ENCODE measurements around the gene SLC47A1. TPM values are rescaled to one million over a fixed set of nuclear protein-coding genes. Genes with fewer than 3 reads are reported as not detected.

The SLC47A1 gene
- total and polyA plus RNA-seq, 2 of the 13 experiments (the other 11 are each of a cell fraction or from before 2014, with no cell fraction given) = 42.1 to 67.5 TPM

- 96% methylated on average over 5 of the region's 19 CpGs for WGBS (ENCODE audit: low lambda C conversion rate)
- peaks cover 2 to 37% of the 10 kb centered on the region in 2 experiments; a peak in 3 of 5 replicates for H3K36me3 ChIP-seq (replicated peaks in 1 of 2; ENCODE audit: control insufficient read depth in 1 of 2, insufficient read depth in 2 of 2, low read length in 2 of 2)
- no peak overlapping the region for H3K9ac ChIP-seq (ENCODE audit: insufficient read depth, low read depth, low read length)
- H3K4me2 ChIP-seq (ENCODE audit: low read depth, low read length) = no peak overlapping the region
- no peak overlapping the region for H2AFZ ChIP-seq (ENCODE audit: low read length)
- no peaks in the 10 kb centered on the region for H3K27me3 ChIP-seq (ENCODE audit: control insufficient read depth in 1 of 2, insufficient read depth in 2 of 2, low read length in 2 of 2)
- POLR2A ChIA-PET = interaction anchor here (1.0 kb wide), 1 partner anchor 53 kb away, joined by 3 read pairs; no protein-coding TSS in a partner anchor
- H3K4me3 ChIP-seq (replicated peaks in 1 of 3; ENCODE audit: insufficient read depth in 1 of 3, low read depth in 2 of 3, low read length in 3 of 3) = no peak overlapping the region
- H3K4me1 ChIP-seq (ENCODE audit: insufficient read depth, low read length) = no peaks in the 10 kb centered on the region
- in situ Hi-C loops (cut with HindIII; ENCODE audit: extremely low pct_ligation_motif_present, low pct_unique_long_range_greater_than_20kb) = no loop called here
- H3K9me3 ChIP-seq (ENCODE audit: low read length) = no peaks in the 10 kb centered on the region
- no peak overlapping the region for H3K27ac ChIP-seq (ENCODE audit: extremely low read length, insufficient read depth, low read length)
- no peaks in the 10 kb centered on the region for H4K20me1 ChIP-seq (ENCODE audit: insufficient read depth, low read length)
- no peak; the same call in 2 of the 3 replicates for ATAC-seq
- CTCF ChIA-PET (ENCODE audit: low intra/inter-chr PET ratio, low total read pairs) = no interaction called here
- intact Hi-C loops (cut with micrococcal nuclease; ENCODE audit: unreplicated experiment) = no loop called here
- no peaks in the 10 kb centered on the region for H3K79me2 ChIP-seq (ENCODE audit: insufficient read depth, low read length)
- no peak for DNase-seq (ENCODE audit: low spot score)
- BruUV-seq (replicated peaks) = no TSS peak
- no peak for FAIRE-seq
- TF ChIP-seq AGO2 (optimal IDR thresholded peaks at IDR 0.05; ENCODE audit: low read depth, low read length) (peak; percentile 64), MLLT10 (CRISPR knock-in tag; IDR thresholded peaks at IDR 0.05) (no peak), RBM22 (optimal IDR thresholded peaks at IDR 0.05; ENCODE audit: low read length) (peak; percentile 17), TSC22D2 (CRISPR knock-in tag; IDR thresholded peaks at IDR 0.05; ENCODE audit: borderline replicate concordance) (no peak), ZNF629 (CRISPR knock-in tag; conservative IDR thresholded peaks at IDR 0.05) (peak; percentile 52)
These were observed 45.6 kb downstream of the SLC47A1 start for GRCh38 chr17:19579192-19579761.

GRCh38 chr17:19579867-19580565 lies 46.4 kb downstream of the SLC47A1 start:
- WGBS (ENCODE audit: low lambda C conversion rate) = 97% methylated on average over 74 of the region's 76 CpGs
- H3K9ac ChIP-seq (ENCODE audit: insufficient read depth, low read depth, low read length) = no peak overlapping the region
- no TSS peak for BruUV-seq (replicated peaks)
- no peak for ATAC-seq
- intact Hi-C loops (cut with micrococcal nuclease; ENCODE audit: unreplicated experiment) (no loop called here), in situ Hi-C loops (cut with HindIII; ENCODE audit: extremely low pct_ligation_motif_present, low pct_unique_long_range_greater_than_20kb) (no loop called here)
- H4K20me1 ChIP-seq (ENCODE audit: insufficient read depth, low read length) = no peaks in the 10 kb centered on the region
- H3K4me2 ChIP-seq (ENCODE audit: low read depth, low read length) = no peak overlapping the region
- H3K79me2 ChIP-seq (ENCODE audit: insufficient read depth, low read length) = no peaks in the 10 kb centered on the region
- CTCF ChIA-PET (ENCODE audit: low intra/inter-chr PET ratio, low total read pairs) = no interaction called here
- H2AFZ ChIP-seq (ENCODE audit: low read length) = no peak overlapping the region
- peaks cover 2 to 31% of the 10 kb centered on the region in 2 experiments; a peak in 3 of 5 replicates for H3K36me3 ChIP-seq (replicated peaks in 1 of 2; ENCODE audit: control insufficient read depth in 1 of 2, insufficient read depth in 2 of 2, low read length in 2 of 2)
- no peaks in the 10 kb centered on the region for H3K9me3 ChIP-seq (ENCODE audit: low read length)
- no peak overlapping the region for H3K27ac ChIP-seq (ENCODE audit: extremely low read length, insufficient read depth, low read length)
- H3K27me3 ChIP-seq (ENCODE audit: control insufficient read depth in 1 of 2, insufficient read depth in 2 of 2, low read length in 2 of 2) = no peaks in the 10 kb centered on the region
- no peak for DNase-seq (ENCODE audit: low spot score)
- H3K4me1 ChIP-seq (ENCODE audit: insufficient read depth, low read length) = no peaks in the 10 kb centered on the region
- POLR2A ChIA-PET = no interaction called here
- FAIRE-seq = no peak
- no peak overlapping the region for H3K4me3 ChIP-seq (replicated peaks in 1 of 3; ENCODE audit: insufficient read depth in 1 of 3, low read depth in 2 of 3, low read length in 3 of 3)
- TF ChIP-seq AGO2 (optimal IDR thresholded peaks at IDR 0.05; ENCODE audit: low read depth, low read length) (peak; percentile 63), ZNF121 (CRISPR knock-in tag; IDR thresholded peaks at IDR 0.05) (peak; percentile 83), ZNF512B (CRISPR knock-in tag; IDR thresholded peaks at IDR 0.05; ENCODE audit: borderline replicate concordance) (no peak), ZNF142 (CRISPR knock-in tag; IDR thresholded peaks at IDR 0.05) (no peak)
